T follicular helper cell (primary cell): ENCODE results near the gene C3orf22.

Experiments used
- DNase-seq: peaks from one replicate; pipeline ENCODE4 v3.0.0-alpha.2; 2020; ENCODE audit warnings: low read depth

C3orf22 gene

GRCh38 chr3:126527455-126528211, 31.1 kb downstream of the C3orf22 start:
- no peak for DNase-seq

- DNase-seq = no peak
These were observed 31.7 kb downstream of the C3orf22 start for GRCh38 chr3:126527006-126527405.

- DNase-seq = no peak
These were observed 32.1 kb downstream of the C3orf22 start for GRCh38 chr3:126526668-126527005.

GRCh38 chr3:126525853-126526667, 32.7 kb downstream of the C3orf22 start:
- no peak for DNase-seq

GRCh38 chr3:126525091-126525852, 33.5 kb downstream of the C3orf22 start:
- no peak for DNase-seq

- no peak for DNase-seq
These were observed 34.2 kb downstream of the C3orf22 start for GRCh38 chr3:126524429-126524988.

GRCh38 chr3:126523745-126524428, 34.8 kb downstream of the C3orf22 start, which contains the start of gene CHST13:
Gene CHST13, plus strand, starts transcription at chr3:126524155. Its CDS starts 178 bp downstream, at chr3:126524333.
- DNase-seq = no peak

GRCh38 chr3:126522363-126522788, 36.4 kb downstream of the C3orf22 start:
- DNase-seq = peak; percentile 10

- no peak for DNase-seq
These were observed 37.4 kb downstream of the C3orf22 start for GRCh38 chr3:126521122-126521891.

GRCh38 chr3:126519506-126520455, 39.0 kb downstream of the C3orf22 start:
- DNase-seq = no peak

- DNase-seq = no peak
These were observed 40.0 kb downstream of the C3orf22 start for GRCh38 chr3:126518779-126519177.

GRCh38 chr3:126517986-126518778, 40.5 kb downstream of the C3orf22 start:
- DNase-seq = no peak

- DNase-seq = no peak
These were observed 41.3 kb downstream of the C3orf22 start, which contains the start of gene UROC1 for GRCh38 chr3:126517291-126517951. Gene UROC1, minus strand, starts transcription at chr3:126517773. Its CDS starts 54 bp downstream, at chr3:126517719.

GRCh38 chr3:126516936-126517290, 41.8 kb downstream of the C3orf22 start:
- DNase-seq = no peak

GRCh38 chr3:126516152-126516935, 42.4 kb downstream of the C3orf22 start:
- no peak for DNase-seq

- DNase-seq = no peak
These were observed 43.5 kb downstream of the C3orf22 start for GRCh38 chr3:126515066-126515706.

GRCh38 chr3:126514161-126514560, 44.6 kb downstream of the C3orf22 start:
- DNase-seq = no peak
